DLD1 (cell line): ENCODE data around the gene BLOC1S2.
"Not testable (repeated sequence)": the region's sequence is repeated elsewhere in the genome, so short reads cannot be mapped to it uniquely, and the experiment has no call there.

Experiments used
- in situ Hi-C: cut with HindIII; loops from 2 replicates; pipeline ENCODE4 v1.10.0; 2017; ENCODE audit warnings: low sequenced_read_pairs

BLOC1S2 gene

GRCh38 chr10:100286051-100287033 lies at the start of gene BLOC1S2:
TSS of gene BLOC1S2 (minus strand) at chr10:100286680. CDS start at chr10:100286659, 21 bp downstream.
- in situ Hi-C loops, result no loop called here

DNA sequence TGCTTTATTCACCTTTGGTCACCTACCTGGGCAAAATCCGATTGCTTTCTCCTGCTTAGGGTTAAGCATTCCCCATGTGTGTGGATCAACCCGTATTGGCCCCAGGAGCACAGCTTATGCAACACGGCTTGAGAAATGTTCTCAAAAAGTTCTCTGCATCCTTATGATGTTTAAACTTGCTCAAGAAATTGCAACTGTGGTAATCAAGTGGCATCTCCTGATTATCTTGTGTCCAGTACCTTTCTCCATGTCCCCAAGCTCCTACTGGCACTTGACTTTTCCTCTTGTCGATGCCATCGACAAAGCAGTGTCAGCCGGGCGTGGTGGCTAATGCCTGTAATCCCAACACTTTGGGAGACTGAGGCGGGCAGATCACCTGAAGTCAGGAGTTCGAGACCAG lies 48.3 kb upstream of the BLOC1S2 start:
- in situ Hi-C loops, result loop anchor here (5.0 to 25.0 kb wide), 3 partner anchors 98 to 553 kb away; partner anchors contain the start of gene SEC31B

- in situ Hi-C loops, result loop anchor here (25.0 kb wide), 2 partner anchors 178 to 553 kb away; partner anchors contain the start of gene SEC31B
Observed at GRCh38 chr10:100333661-100334440, 47.4 kb upstream of the BLOC1S2 start.

GRCh38 chr10:100333106-100333505 lies 46.6 kb upstream of the BLOC1S2 start:
- in situ Hi-C loops, result loop anchor here (25.0 kb wide), 2 partner anchors 179 to 554 kb away; partner anchors contain the start of gene SEC31B

DNA sequence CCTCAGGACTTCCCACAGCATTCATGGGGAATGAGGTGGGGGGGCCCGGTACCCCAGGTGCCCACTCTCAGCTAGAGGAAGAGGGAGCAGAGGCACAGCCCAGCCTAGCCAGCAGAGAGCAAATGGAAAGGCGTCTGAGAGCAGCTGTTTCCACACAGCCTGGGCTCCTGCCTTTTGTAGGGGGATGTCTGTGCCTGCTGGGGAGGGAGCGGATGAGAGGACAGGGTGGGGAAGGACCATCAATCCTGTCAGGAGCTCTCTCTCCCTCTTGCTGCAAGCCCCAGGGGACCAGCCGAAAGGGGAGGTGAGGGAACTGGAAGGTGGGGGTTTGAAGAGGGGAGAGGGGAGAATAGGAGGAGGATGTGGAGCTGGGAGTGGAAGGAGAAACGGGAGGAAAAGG lies 43.6 kb upstream of the BLOC1S2 start, which contains the start of gene PKD2L1:
Gene PKD2L1 (minus strand): TSS at position 150 of the 400 bp plus-strand sequence. CDS start 125 bp downstream, at position 25.
- in situ Hi-C loops, result loop anchor here (25.0 kb wide), 2 partner anchors 182 to 557 kb away; partner anchors contain the start of gene SEC31B

DNA sequence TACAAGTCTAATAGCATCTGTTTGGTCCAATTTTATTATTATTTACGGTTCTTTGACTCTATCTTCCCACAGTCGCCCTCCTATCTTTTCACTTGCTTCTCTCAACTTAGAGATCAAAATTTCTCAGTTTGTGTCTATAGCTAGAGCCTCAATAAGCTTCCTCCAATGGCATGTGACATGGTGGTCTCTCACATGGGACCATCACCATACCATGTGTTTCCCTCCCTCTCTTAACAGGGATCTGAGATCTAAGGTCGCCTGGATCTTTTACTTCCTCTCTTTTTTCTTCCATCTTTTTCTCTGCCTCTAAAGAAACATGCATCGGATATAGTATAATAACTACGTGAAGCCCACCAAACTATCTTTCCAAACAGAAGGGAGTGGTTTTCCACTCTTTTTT lies 41.7 kb upstream of the BLOC1S2 start:
- in situ Hi-C loops, result loop anchor here (25.0 kb wide), 2 partner anchors 184 to 559 kb away; partner anchors contain the start of gene SEC31B

- in situ Hi-C loops, result loop anchor here (25.0 kb wide), 2 partner anchors 185 to 560 kb away; partner anchors contain the start of gene SEC31B
Observed at GRCh38 chr10:100327718-100328009, 41.2 kb upstream of the BLOC1S2 start.

GRCh38 chr10:100327007-100327717 lies 40.7 kb upstream of the BLOC1S2 start:
- in situ Hi-C loops, result loop anchor here (25.0 kb wide), 2 partner anchors 185 to 560 kb away; partner anchors contain the start of gene SEC31B

DNA sequence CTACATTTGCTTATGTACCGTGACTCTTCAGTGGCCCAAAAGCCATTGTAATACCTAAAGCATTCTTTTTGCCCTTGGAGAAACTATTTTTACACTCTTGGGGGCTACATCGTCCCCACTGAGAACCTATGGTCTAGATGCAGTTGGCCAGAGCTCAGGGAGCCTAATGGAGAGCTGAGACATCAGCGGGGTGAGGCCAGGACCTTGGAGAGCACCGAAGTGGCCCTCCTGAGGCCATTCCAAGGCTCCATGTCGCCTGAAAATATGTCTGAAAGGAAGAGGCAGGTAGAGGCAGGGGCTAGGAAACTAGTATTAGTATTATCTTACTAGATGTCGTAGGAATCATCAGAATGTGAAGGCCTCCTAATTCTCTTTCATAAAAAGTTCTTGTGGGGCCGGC lies 38.7 kb upstream of the BLOC1S2 start:
- in situ Hi-C loops, result loop anchor here (25.0 kb wide), 2 partner anchors 187 to 562 kb away; partner anchors contain the start of gene SEC31B

DNA sequence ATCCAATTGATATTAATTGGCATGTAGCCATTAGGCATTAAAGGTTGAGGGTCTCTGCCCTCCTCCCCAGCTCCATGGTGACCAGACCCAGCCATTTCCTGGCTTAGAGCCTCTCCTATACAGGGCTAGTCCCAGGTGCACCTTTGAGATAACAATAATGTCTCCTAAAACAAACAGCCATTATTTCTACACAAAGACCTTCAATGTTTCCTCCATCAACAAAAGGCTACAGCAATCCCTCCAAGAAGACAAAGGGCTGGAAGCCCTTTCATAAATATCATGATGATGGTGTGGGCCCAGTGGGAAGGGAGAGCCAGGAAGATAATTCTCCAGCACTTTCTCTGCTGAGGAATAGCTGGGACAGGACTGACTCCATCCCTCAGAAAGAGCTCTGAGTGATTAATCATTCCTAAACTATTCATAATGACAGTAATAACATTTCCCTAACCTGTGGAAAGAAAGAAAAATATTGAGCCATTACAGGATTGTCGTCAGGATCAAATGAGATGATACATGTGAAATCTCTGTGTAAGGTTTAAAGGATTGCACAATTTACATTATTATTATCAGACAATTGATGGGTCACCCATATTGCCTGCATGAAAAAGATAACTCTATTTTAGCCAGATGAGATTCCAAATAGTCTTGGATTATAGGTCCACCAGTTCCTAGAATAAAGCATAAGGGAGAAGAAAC lies 33.4 kb upstream of the BLOC1S2 start:
- in situ Hi-C loops, result no loop called here

DNA sequence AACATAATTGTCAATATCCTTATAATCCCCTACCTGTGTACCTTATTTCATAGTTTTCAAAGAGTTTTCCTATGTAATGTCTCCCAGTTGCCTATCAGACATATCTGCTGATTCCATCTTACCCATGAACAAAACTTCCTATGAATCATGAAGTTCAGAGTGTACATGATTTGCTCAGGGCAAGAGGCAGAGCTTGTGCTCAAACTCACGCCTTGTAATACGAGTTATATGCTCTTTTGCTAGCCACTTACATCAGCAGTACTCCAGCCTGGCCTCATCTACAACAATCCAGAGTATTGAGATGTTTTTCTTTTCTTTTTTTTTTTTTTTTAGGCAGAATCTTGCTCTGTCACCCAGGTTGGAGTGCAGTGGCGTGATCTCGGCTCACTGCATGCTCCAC lies 31.7 kb upstream of the BLOC1S2 start:
- in situ Hi-C loops, result no loop called here

GRCh38 chr10:100315615-100316014 lies 29.1 kb upstream of the BLOC1S2 start:
- in situ Hi-C loops, result no loop called here

DNA sequence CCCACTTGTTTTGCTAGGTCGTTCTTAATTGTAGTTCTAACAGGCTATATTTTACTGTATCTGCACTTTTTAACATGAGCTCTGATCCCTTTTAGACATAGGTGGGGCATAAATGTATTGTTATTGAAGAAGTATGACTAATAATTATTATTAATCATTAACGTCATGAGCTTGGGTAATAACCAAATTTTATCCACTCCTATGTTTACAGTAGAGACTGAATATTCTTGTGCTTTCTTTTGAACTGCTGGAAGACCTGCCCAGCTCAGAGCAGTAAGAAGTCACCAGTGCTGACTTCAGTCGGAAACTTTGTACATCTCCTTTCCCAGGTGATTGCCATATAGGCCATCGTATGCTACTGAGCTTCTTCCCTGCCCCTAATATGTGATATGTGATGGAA lies 24.8 kb upstream of the BLOC1S2 start:
- in situ Hi-C loops, result no loop called here

DNA sequence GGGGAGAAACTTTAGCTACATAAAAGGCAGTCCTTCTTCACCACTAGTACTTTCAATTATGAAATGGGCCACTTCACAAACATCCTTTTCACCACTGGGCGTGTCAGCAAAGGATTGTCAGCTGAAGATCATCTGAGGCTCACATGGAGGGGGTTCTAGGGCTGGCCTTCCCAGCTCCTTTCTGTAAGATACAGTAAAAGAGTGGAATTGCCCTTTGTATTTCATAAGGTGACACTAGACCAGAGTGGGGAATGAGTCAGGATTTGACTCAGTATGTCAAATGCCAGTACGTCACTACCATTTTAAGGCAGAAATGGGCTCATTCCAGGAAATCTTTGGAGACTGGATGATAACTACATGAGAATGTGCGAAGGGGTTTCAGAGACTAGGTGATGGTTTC lies 21.2 kb upstream of the BLOC1S2 start:
- in situ Hi-C loops, result no loop called here

- in situ Hi-C loops, result no loop called here
Observed at GRCh38 chr10:100306861-100307260, 20.4 kb upstream of the BLOC1S2 start.

- in situ Hi-C loops, result no loop called here
Observed at GRCh38 chr10:100304414-100304813, 17.9 kb upstream of the BLOC1S2 start.

GRCh38 chr10:100303724-100304319 lies 17.3 kb upstream of the BLOC1S2 start:
- in situ Hi-C loops, result no loop called here

DNA sequence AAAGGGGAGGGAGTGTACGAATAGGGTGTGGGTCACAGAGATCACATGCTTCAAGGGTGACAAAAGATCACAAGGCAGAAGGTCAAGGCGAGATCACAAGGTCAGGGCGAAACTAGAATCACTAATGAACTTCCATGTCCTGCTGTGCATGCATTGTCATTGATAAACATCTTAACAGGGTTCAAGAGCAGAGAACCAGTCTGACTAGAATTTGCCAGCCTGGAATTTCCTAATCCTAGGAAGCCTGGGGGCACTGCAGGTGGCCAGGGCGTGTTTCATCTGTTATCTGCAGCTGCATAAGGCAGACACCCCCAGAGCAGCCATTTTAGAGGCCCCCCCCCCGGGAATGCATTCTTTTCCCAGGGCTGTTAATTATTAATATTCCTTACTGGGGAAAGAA lies 14.6 kb upstream of the BLOC1S2 start:
- in situ Hi-C loops, result not testable (repeated sequence)

DNA sequence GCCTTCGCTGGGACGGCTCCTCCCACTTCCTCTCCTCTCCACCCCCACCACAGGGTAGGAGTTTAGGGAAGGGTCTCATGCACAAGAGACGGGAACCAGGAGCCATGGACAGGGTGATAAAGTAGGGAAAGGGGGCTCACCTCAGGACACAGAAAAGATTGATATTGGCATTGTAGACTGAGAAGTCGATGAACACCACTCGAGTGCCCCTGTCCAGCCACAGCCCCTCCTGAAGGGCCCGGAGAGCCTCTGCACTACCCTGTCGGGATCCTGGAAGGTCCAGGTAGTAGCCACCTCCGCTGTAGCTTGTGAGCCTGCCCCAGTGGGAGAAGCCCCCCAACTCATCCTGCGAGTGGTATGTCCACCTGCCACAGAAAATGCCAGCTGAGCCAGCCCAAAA lies 10.8 kb upstream of the BLOC1S2 start:
- in situ Hi-C loops, result no loop called here
